ENCODE measurements around the gene SLC17A3. TPM values are rescaled to one million over a fixed set of nuclear protein-coding genes. Genes with fewer than 3 reads are reported as not detected.
A peak's percentile ranks its signal among the peaks of the same experiment; 100 is the strongest.

The SLC17A3 gene
- polyA plus RNA-seq, 1 donor: 0.43 TPM

DNA sequence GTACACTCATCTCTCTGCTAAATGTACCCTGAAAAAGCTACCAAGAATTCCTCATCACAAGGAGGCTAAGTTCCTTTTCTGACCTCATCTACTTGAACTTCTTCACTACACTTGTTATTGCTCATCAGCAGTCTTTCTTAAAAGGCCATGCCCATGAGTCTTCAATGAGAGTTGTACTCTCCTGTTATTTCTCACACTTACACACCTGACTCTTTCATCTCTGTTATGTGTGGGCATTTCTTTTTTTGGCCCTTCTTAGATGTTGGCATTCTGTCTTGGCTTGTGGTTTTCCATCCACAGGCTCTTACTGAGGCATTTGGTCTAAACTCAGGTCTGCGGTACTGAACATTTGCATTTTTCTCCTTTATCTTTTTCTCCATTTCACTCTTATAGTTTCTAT is 31.5 kb downstream of the SLC17A3 start:
- WGBS (ENCODE audit: insufficient coverage, low lambda C conversion rate): 100% methylated on average over 1 of the region's 1 CpG
- no peak overlapping the region for H3K4me3 ChIP-seq (ENCODE audit: low read length)
- H3K9me3 ChIP-seq (ENCODE audit: control insufficient read depth, low read depth, low read length): no peaks in the 10 kb centered on the region
- no peaks in the 10 kb centered on the region for H3K36me3 ChIP-seq (ENCODE audit: control insufficient read depth, insufficient read depth, low read length)
- no peaks in the 10 kb centered on the region for H3K4me1 ChIP-seq (ENCODE audit: control insufficient read depth, insufficient read depth, low read length)
- no peak overlapping the region for H3K27ac ChIP-seq (ENCODE audit: low read length)
- DNase-seq: no peak
- no peaks in the 10 kb centered on the region for H3K27me3 ChIP-seq (ENCODE audit: control insufficient read depth, insufficient read depth, low read length)

DNA sequence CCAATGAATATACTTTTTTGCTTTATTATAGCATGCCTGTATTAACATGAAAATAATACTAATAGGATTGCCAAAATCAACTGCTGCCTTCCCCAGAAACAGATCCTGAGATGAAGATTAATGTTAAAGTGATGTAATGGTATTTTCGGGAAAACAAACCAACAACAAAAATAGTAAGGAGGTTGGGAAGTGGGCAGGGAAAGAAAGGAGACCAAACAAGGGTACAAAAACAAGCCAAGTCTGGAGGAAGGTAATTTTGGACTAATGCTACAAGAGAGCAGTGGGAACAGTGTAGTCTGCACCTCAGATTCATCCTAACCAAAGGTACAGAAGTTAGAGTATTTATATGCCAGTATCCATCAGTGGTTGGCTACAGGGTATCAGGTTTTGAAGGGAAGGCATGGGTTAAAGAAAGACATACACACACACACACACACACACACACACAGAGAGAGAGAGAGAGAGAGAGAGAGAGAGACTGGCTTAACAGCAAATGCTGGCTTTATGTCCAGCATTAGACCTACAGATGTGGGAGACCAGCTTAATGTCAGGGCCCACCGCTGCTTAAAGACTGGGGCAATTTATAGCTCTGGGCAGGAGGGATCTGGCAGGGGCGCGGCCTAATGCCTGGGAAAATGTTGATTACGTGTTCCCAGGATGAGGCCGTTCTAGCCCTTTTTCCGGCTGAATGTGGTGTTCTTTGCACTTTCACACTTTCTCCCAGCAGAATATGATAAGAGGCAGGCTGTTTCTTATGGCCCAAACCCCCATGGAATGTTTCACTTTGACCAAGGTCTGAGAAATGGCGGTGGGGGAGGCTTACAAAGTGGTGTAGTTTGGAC is 38.4 kb downstream of the SLC17A3 start:
- peak; percentile 84 to 89 for DNase-seq
- peak overlapping the region; percentile 31 for H3K27ac ChIP-seq (ENCODE audit: low read length)
- H3K27me3 ChIP-seq (ENCODE audit: control insufficient read depth, insufficient read depth, low read length): no peaks in the 10 kb centered on the region
- no peaks in the 10 kb centered on the region for H3K36me3 ChIP-seq (ENCODE audit: control insufficient read depth, insufficient read depth, low read length)
- peaks cover 29% of the 10 kb centered on the region for H3K4me1 ChIP-seq (ENCODE audit: control insufficient read depth, insufficient read depth, low read length)
- 60% methylated on average over 1 of the region's 8 CpGs for WGBS (ENCODE audit: insufficient coverage, low lambda C conversion rate)
- no peaks in the 10 kb centered on the region for H3K9me3 ChIP-seq (ENCODE audit: control insufficient read depth, low read depth, low read length)
- no peak overlapping the region for H3K4me3 ChIP-seq (ENCODE audit: low read length)

DNA sequence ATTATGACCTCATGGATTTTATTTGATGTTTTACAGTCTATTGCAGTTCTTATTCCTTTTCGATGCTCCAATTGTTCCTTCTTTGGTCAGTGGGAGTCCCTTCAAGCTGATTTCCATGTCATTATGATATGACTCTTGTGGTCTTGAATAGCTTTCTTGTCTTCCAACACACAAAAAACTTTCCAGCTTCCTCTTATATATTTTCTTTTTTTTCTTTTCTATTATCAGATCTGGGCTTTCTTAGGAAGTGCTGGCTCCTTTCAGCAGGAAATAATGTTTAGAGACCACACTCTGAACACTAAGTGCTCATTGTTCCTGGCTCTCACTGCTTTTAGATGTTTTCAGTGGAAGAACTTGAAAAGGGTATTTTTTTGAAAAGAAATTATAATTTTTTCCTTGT is 39.1 kb downstream of the SLC17A3 start:
- Histone ChIP-seq H3K36me3 (ENCODE audit: control insufficient read depth, insufficient read depth, low read length) (no peaks in the 10 kb centered on the region), H3K27me3 (ENCODE audit: control insufficient read depth, insufficient read depth, low read length) (no peaks in the 10 kb centered on the region), H3K4me3 (ENCODE audit: low read length) (no peak overlapping the region), H3K9me3 (ENCODE audit: control insufficient read depth, low read depth, low read length) (no peaks in the 10 kb centered on the region), H3K27ac (ENCODE audit: low read length) (no peak overlapping the region), H3K4me1 (ENCODE audit: control insufficient read depth, insufficient read depth, low read length) (peaks cover 29% of the 10 kb centered on the region)
- 100% methylated on average over 1 of the region's 1 CpG for WGBS (ENCODE audit: insufficient coverage, low lambda C conversion rate)
- no peak for DNase-seq

DNA sequence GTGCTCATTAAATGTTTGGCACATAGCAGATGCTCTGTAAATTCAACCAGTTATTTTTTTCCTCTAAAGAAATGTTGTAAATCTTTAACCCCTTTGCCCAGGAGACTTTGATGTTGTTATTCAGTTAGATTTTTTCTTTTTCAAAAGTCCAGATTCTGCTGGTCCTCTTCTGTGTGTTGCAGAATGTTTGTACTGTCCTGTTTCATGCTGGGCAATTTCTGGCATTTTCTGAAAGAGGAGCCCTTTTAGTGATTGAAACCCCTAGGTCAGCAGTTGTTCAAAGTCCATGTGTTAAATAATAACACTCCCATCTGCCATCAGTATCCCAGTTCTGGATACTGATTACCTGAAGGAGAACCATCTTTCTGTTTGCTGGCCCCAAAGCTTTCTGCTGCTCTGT is 40.9 kb downstream of the SLC17A3 start:
- no peaks in the 10 kb centered on the region for H3K9me3 ChIP-seq (ENCODE audit: control insufficient read depth, low read depth, low read length)
- H3K27ac ChIP-seq (ENCODE audit: low read length): no peak overlapping the region
- no peaks in the 10 kb centered on the region for H3K36me3 ChIP-seq (ENCODE audit: control insufficient read depth, insufficient read depth, low read length)
- no peak overlapping the region for H3K4me3 ChIP-seq (ENCODE audit: low read length)
- H3K27me3 ChIP-seq (ENCODE audit: control insufficient read depth, insufficient read depth, low read length): no peaks in the 10 kb centered on the region
- H3K4me1 ChIP-seq (ENCODE audit: control insufficient read depth, insufficient read depth, low read length): peaks cover 29% of the 10 kb centered on the region
- no peak for DNase-seq

DNA sequence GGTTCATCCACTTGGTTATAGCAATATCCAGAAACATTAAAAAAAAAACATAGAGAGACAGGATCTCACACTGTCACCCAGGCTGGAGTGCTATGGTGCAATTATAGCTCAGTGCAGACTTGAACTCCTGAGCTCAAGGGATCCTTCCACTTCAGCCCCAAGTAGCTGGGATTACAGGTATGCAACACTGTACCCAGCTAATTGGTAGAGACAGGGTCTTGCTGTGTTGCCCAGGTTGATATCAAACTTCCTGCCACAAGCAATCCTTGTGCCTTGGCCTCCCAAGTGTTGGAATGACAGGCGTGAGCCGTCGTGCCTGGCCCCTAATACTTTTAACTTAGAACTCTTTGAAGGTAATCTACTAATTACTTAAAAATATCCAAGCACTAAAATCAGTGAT is 41.4 kb downstream of the SLC17A3 start:
- Histone ChIP-seq H3K4me1 (ENCODE audit: control insufficient read depth, insufficient read depth, low read length) (peaks cover 29% of the 10 kb centered on the region), H3K9me3 (ENCODE audit: control insufficient read depth, low read depth, low read length) (no peaks in the 10 kb centered on the region), H3K4me3 (ENCODE audit: low read length) (no peak overlapping the region), H3K27me3 (ENCODE audit: control insufficient read depth, insufficient read depth, low read length) (no peaks in the 10 kb centered on the region), H3K27ac (ENCODE audit: low read length) (no peak overlapping the region), H3K36me3 (ENCODE audit: control insufficient read depth, insufficient read depth, low read length) (no peaks in the 10 kb centered on the region)
- no CpG with 5 or more reads among the region's 3 CpGs for WGBS (ENCODE audit: insufficient coverage, low lambda C conversion rate)
- no peak for DNase-seq

DNA sequence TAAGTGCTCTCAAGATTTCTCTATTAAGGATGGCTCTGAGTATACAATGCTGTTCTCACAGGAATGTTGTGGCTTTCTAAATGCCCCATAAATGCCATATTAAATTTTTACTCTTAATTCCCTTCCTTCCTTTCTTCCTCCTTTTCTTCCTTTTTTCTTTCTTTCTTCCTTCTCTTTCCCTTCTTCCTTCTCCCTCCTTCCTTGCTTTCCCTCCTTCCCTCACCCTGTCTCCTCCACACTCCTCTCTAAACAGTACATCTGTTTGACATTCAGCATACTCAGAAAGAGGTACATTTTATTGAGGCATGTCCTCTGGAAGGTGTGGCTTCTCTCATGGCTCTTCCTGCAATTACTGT is 41.8 kb downstream of the SLC17A3 start:
- Histone ChIP-seq H3K36me3 (ENCODE audit: control insufficient read depth, insufficient read depth, low read length) (no peaks in the 10 kb centered on the region), H3K27me3 (ENCODE audit: control insufficient read depth, insufficient read depth, low read length) (no peaks in the 10 kb centered on the region), H3K4me1 (ENCODE audit: control insufficient read depth, insufficient read depth, low read length) (peaks cover 29% of the 10 kb centered on the region), H3K27ac (ENCODE audit: low read length) (no peak overlapping the region), H3K4me3 (ENCODE audit: low read length) (no peak overlapping the region), H3K9me3 (ENCODE audit: control insufficient read depth, low read depth, low read length) (no peaks in the 10 kb centered on the region)
- DNase-seq: peak in 1 of 2 donors; percentile 9

DNA sequence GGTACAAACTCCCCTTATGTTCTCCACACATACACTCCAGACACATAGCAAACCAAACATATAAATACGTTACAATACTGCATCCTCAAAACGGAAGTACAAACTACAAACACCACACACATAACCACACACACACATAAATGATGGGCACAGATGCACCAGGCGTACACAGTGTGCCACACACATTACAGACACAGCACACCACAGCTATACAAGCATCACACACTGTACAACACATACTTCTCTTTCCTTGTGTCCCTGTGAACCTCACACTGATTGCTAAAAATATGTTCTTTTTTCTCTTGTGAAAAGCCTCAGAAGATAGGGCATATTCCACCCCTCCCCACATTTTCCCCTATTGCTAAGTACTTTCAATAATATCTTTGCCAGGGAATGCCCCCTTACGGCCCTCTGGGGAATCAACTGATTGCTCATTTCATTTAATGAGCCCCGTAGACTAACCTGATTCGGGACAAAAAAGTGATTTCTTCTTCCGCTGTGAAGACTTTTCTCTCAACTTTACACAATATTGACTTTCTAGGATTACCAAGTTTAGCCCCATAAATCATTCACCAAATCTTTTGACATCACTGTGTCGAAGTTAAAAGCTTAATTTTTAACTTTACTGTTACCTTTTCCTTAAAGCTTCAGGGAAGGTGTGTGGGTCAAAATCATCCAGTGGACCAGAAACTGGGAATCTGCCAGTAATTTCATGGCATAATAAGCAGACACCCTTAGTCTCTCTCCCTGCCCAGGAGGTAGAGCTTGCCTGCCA is 42.3 kb downstream of the SLC17A3 start, which contains the start of gene SLC17A1:
Gene SLC17A1, minus strand, starts transcription at position 521 of the 775 bp plus-strand sequence. CDS start 1,495 bp downstream, outside the sequence.
- Histone ChIP-seq H3K4me1 (ENCODE audit: control insufficient read depth, insufficient read depth, low read length) (peaks cover 28% of the 10 kb centered on the region), H3K36me3 (ENCODE audit: control insufficient read depth, insufficient read depth, low read length) (no peaks in the 10 kb centered on the region), H3K9me3 (ENCODE audit: control insufficient read depth, low read depth, low read length) (no peaks in the 10 kb centered on the region), H3K27me3 (ENCODE audit: control insufficient read depth, insufficient read depth, low read length) (no peaks in the 10 kb centered on the region), H3K4me3 (ENCODE audit: low read length) (no peak within 1 kb of the TSS), H3K27ac (ENCODE audit: low read length) (no peak within 1 kb of the TSS)
- no CpG with 5 or more reads among the region's 8 CpGs for WGBS (ENCODE audit: insufficient coverage, low lambda C conversion rate)
- peak in 1 of 2 donors; percentile 20 for DNase-seq

DNA sequence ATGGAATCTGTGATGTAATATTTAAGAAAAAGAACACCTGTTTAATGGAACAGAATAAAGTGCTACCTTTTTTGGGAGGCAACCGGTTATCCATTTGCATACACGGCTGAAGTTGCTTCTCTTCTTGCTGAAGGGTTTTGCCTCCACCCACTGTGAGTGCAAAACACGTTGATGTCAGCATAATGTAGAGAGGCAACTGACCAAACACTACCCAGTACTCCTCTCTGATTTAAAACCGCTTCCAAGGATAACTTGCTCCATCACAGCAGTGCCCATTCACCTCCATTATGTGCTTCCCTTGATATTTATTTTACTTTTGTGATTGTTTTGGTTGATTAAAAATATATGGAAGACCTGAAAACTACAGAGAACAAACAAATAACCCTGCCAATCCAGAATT is 43.6 kb downstream of the SLC17A3 start:
- H3K36me3 ChIP-seq (ENCODE audit: control insufficient read depth, insufficient read depth, low read length): no peaks in the 10 kb centered on the region
- no peak overlapping the region for H3K4me3 ChIP-seq (ENCODE audit: low read length)
- H3K9me3 ChIP-seq (ENCODE audit: control insufficient read depth, low read depth, low read length): peaks cover 1% of the 10 kb centered on the region
- peaks cover 16% of the 10 kb centered on the region for H3K4me1 ChIP-seq (ENCODE audit: control insufficient read depth, insufficient read depth, low read length)
- no peaks in the 10 kb centered on the region for H3K27me3 ChIP-seq (ENCODE audit: control insufficient read depth, insufficient read depth, low read length)
- H3K27ac ChIP-seq (ENCODE audit: low read length): no peak overlapping the region
- no peak for DNase-seq
- WGBS (ENCODE audit: insufficient coverage, low lambda C conversion rate): no CpG with 5 or more reads among the region's 4 CpGs

DNA sequence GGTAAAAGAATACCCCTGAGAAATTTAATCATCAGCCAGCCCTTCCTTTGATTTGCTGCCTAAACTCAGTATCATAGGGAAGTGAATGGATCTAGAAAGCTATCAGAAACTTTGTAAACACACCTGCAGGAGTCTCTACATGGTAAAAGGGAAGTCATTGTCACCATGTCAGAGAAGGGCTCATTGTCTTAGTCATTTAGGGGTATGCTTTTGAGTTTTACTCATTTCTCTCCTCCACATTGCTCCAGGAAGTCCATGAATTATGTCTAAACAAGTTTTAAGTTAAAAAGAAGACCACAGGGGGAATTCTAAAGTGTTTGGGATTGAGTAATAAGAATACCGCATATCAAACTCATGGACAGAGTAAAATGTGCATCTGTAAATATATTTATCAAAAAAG is 44.7 kb downstream of the SLC17A3 start:
- Histone ChIP-seq H3K27me3 (ENCODE audit: control insufficient read depth, insufficient read depth, low read length) (no peaks in the 10 kb centered on the region), H3K4me1 (ENCODE audit: control insufficient read depth, insufficient read depth, low read length) (peaks cover 14% of the 10 kb centered on the region), H3K9me3 (ENCODE audit: control insufficient read depth, low read depth, low read length) (peaks cover 2% of the 10 kb centered on the region), H3K27ac (ENCODE audit: low read length) (no peak overlapping the region), H3K36me3 (ENCODE audit: control insufficient read depth, insufficient read depth, low read length) (no peaks in the 10 kb centered on the region), H3K4me3 (ENCODE audit: low read length) (no peak overlapping the region)
- no peak for DNase-seq
- WGBS (ENCODE audit: insufficient coverage, low lambda C conversion rate): 83% methylated on average over 1 of the region's 1 CpG

DNA sequence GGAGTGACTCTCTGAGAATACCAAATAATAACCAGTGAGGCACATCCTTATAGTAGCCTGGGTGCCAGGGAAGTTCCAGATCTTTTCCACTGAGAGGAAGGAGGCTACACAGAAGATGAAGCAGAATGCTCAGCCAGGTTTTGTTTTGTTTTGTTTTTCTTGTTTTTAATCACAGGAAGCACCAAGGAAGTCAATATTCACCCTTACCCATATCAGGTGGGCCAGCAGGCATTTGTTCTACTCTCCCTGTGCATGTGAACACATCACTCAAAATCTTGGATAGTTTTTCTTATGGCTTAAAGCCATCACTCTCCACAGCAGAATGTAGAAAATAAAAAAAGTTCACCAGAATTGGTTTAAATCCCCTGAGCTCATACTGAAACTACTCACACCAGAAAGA is 52.7 kb downstream of the SLC17A3 start:
- no peak overlapping the region for H3K27ac ChIP-seq (ENCODE audit: low read length)
- H3K36me3 ChIP-seq (ENCODE audit: control insufficient read depth, insufficient read depth, low read length): no peaks in the 10 kb centered on the region
- DNase-seq: no peak
- no peak overlapping the region for H3K4me3 ChIP-seq (ENCODE audit: low read length)
- H3K27me3 ChIP-seq (ENCODE audit: control insufficient read depth, insufficient read depth, low read length): no peaks in the 10 kb centered on the region
- no peaks in the 10 kb centered on the region for H3K4me1 ChIP-seq (ENCODE audit: control insufficient read depth, insufficient read depth, low read length)
- peaks cover 2% of the 10 kb centered on the region for H3K9me3 ChIP-seq (ENCODE audit: control insufficient read depth, low read depth, low read length)
